Stimulated activated CD8-positive, alpha-beta memory T cell treated with anti-CD3 and anti-CD28 coated beads, Interleukin-2, amount 100 ng/mL, for 48 hours (primary cell): ENCODE measurements around the gene PIK3C2G.

Experiments
- DNase-seq, 2 donors: peaks; one replicate each; pipeline ENCODE4 v3.0.0-alpha.2; 2020; ENCODE audit warnings: low read depth in 2 of 2

Gene PIK3C2G

DNA sequence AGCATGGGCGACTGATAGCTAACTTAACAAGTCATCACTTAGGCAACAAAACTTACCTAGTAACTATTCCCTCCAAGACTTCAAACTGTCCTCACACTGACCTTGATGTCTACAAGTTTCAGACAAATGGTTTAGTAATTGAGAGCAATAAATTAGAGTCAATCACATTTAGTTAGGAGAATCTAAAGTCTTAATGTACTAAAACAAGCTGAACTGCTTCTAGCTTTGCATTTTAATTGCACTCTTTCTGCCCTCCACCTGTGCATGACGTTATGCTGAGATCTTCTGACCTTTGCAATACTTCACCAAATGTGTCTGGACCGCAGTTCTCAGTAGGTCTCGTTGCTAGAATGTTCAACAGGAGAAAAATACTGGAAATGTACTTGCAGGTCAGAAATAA lies 158.0 kb downstream of the PIK3C2G start:
- DNase-seq: no peak

DNA sequence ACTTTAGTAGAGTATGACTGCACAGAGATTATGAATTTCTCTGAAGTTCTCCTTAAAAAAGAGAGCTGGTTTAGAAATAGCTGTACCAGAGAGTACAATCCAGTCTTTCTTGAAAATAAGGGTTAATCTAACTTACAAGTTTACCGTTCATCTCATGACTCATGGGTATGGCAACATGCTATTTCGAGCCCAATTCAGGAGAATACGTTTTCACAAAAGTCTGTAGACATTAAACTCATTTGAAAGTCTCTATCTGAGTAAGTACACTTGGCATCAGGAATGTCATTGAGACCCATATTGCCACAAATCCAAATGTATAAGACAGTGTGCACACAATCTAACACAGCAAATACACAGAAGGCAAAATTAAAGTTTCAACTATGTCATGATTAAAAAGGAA lies 160.5 kb downstream of the PIK3C2G start:
- no peak for DNase-seq

DNA sequence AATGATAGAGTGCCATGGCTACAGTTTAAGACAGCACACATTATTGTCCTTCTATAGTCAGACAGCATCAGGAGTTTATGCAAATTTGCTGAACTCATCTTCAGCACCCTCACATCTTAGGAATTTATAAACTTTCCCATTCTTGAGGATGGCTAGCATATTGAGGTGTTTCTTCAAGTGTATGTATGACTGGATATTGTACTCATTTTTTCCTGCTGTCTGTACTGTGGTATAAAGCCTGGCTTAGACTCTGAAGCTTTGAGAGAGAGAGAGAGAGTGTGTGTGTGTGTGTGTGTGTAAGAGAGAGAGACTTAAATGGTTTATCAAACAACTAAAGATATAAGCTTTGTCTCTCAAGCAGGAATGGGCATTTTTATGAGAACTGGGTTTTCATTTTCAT lies 161.6 kb downstream of the PIK3C2G start:
- no peak for DNase-seq

- no peak for DNase-seq
Observed at GRCh38 chr12:18424857-18425256, 163.5 kb downstream of the PIK3C2G start.

GRCh38 chr12:18427520-18427919 lies 166.2 kb downstream of the PIK3C2G start:
- DNase-seq: no peak

GRCh38 chr12:18428416-18428815 lies 167.1 kb downstream of the PIK3C2G start:
- no peak for DNase-seq

GRCh38 chr12:18429366-18429765 lies 168.0 kb downstream of the PIK3C2G start:
- DNase-seq: no peak

DNA sequence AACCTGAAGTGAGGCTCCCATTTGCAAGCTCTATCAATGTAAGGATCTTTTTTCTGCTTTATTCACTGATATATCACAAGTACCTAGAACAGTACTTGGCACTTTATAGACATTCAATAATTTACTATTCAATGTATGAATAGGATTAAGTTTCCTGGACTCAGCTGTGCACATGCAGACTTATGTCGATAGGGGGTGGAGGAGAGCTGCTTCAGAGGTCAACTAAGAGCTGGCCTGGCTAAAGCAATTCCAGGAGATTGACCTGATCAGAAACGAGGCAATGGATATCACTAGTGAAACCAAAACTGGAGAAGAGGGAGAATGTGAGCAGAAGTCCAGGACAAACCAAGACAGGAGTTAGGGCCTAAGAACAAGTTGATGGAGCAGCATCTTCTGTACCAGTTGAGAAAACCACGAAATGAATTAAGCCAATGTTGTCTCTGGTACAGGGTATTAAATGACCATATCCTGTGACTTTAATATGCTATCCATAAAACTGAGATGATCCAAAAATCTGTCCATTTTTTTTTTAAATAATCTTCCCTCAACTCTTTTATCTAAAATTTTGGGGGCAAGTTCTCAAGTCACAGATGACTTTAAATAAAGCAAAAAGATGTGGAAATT lies 169.2 kb downstream of the PIK3C2G start:
- DNase-seq: no peak

DNA sequence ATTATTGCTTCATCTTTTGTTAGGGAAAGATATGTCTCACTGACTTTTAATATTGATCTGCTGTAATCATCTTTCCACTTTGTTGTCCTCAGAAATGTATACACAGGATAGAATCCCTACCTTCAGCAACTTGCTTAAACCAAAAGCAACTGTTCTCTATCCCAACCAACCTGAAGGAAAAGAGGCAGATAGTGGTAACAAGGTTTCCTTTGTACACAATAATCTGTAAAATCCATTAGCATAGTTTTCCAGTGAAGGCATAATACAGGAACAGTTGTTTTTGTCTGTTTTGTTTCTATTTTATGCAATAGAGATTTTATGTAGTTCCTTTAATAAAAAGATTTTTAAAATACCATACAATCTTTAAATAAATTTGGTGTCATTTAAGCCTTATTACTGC lies 170.5 kb downstream of the PIK3C2G start:
- no peak for DNase-seq

GRCh38 chr12:18432206-18432605 lies 170.9 kb downstream of the PIK3C2G start:
- DNase-seq: no peak

GRCh38 chr12:18436170-18436569 lies 174.9 kb downstream of the PIK3C2G start:
- DNase-seq: no peak

DNA sequence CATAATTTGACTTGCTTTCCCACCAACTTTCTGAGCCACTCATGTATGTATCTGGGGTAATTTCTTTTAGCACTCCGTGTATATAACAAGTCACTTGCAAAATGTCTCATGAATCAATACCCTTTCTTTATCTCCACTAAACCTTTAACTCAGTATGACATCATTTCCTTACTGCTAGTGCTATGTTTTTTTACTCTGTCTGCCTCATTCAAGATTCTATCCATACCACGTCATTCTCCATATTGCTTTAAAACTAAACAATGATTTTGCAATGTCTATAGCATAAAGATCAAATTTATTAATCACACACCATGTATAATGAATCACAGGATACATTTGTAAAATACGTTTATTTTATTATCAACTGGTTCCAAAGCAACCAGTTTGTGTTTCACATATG lies 178.2 kb downstream of the PIK3C2G start:
- no peak for DNase-seq

GRCh38 chr12:18443768-18444437 lies 182.6 kb downstream of the PIK3C2G start:
- DNase-seq: no peak

- no peak for DNase-seq
Observed at GRCh38 chr12:18446061-18446644, 184.8 kb downstream of the PIK3C2G start.

- no peak for DNase-seq
Observed at GRCh38 chr12:18454330-18454729, 193.0 kb downstream of the PIK3C2G start.

DNA sequence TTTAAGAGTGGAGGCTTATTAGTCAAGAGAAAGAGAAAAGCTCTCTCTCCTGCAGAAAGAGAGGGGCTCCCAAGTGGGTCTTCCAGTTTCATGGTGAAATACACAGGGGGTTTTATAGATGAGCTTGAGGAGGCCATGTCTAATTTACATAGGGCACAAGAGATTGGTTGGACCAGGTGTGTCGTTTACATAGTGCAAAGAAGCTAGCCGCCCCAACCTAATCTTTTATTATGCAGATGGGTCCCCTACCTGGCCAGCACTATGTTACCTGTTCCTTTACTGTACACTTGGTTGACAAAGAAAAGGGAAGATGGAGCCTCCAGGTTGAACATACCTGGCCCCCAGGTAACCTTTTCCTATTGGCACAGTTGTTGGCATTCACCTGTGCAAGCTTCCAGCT lies 195.0 kb downstream of the PIK3C2G start:
- no peak for DNase-seq

DNA sequence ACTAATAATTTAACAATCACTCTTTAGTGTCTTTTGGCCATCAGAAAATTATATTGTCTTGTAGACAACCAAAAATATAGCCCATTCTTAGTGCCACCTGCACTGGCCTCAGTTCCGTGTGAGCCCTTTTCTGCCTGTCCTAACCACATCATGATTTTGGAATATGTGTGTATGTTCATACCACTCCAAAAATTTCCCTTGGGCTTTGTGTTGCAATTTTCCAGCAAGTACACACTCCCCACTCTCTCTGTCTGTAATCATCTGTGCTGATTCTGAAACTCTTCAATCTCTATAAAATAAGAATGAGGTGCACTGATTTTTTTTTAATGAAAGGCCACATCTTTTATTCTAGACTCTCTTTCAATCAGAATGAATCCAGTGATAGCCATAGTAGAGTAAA lies 196.0 kb downstream of the PIK3C2G start:
- no peak for DNase-seq

- DNase-seq: no peak
Observed at GRCh38 chr12:18461758-18462157, 200.4 kb downstream of the PIK3C2G start.

GRCh38 chr12:18462442-18462841 lies 201.1 kb downstream of the PIK3C2G start:
- no peak for DNase-seq

DNA sequence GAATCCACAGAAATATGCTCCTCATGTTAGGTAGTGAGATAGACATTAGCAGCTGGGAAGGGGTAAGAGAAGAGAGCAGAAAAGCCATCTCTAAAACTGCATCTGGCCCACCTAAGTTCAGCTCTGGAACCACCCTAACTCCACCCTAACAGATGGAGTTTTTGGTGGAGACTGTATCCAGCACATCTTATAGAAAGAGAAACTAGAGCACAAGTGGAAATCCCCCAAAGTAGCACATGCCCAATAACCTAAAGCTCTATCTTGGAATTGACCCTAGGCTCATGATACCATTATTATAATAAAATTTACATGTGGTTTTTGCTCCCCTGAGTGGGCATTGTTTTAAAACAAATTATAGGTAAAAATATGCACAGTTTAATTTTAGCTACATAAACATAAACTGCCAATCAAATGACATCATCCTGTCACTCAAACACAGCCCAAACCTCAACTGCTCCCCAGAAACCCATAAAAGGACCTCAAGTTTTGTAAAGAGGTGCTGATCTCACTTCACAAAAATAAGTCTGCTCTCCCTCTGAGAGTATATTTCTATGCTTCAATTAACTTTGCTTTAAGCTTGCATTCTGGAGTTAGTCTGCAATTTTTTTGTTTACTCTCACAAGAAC lies 206.4 kb downstream of the PIK3C2G start:
- DNase-seq: no peak

- DNase-seq: no peak
Observed at GRCh38 chr12:18468246-18469075, 207.1 kb downstream of the PIK3C2G start.

DNA sequence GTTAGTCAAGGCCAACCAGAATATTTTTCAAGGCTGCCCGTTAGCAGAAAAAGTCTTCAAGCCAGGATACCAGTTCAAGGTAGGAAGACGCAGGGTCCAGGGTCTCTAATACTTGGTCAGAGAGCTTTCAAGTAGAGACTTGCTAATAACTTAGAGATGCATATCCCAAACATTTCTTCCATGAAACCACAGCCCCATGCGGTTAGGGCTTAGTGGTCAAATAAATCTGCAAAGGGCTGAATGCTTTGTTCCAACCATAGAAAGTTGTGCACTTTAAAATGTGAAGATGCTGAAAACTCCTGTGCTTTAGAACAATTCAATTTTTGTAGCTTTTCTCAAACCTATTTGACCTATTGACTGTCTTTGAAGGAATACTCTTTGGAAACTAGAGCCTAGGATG lies 208.9 kb downstream of the PIK3C2G start:
- no peak for DNase-seq
